NOMO-1 treated with dmso at 0.1 percent for 144 hours (cell line): ENCODE measurements around the gene GOSR2.
"Not testable (repeated sequence)": the region's sequence is repeated elsewhere in the genome, so short reads cannot be mapped to it uniquely, and the experiment has no call there.

Experiments used
- DNase-seq: peaks from one replicate; lab custom pipeline; 2025; ENCODE audit not compliant: unreplicated experiment; lab: John Stamatoyannopoulos, UW

GOSR2 gene

DNA sequence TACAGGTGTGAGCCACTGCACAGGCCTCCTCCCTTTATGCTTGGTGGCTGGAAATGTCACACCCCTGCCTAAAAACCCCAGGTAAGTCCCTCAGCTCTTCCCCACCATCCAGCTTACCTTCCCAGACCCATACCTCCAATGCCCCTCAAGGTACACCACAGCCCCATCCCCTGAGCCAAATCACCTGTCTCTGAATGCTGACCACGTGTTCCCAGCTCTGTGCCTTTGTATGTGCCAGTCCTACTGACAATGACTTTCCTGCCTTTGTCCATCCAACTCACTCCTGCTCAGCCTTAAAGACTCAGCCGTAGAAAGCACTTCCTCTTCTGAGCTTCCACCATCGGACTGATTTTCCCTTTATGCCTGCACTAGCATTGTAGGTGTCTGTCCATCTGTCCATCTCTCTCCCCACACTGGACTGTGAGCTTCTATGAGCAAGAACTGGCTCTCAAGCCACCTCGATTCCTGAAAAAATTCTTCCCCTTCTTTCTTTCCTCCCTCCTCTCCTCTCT, 30.7 kb upstream of the GOSR2 start:
- no peak for DNase-seq

DNA sequence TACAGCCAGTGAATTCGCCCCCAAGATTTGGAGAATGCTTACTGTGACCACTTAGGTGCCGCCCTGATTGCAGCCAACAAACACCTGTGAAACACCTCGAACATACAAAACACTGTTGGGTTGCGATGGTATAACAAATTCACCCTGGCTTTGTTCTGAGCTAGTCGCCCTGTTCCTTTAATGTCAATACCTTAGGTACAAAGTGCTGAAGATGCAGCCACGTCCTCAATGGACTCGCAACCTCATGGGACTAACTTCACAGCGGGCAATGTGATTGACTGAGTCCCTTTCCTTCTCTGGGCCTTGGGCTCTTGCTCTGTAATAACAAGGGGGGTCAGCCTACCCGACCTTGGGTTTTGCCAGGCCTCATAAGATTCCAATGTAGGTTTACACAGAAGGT, 28.9 kb upstream of the GOSR2 start:
- no peak for DNase-seq

DNA sequence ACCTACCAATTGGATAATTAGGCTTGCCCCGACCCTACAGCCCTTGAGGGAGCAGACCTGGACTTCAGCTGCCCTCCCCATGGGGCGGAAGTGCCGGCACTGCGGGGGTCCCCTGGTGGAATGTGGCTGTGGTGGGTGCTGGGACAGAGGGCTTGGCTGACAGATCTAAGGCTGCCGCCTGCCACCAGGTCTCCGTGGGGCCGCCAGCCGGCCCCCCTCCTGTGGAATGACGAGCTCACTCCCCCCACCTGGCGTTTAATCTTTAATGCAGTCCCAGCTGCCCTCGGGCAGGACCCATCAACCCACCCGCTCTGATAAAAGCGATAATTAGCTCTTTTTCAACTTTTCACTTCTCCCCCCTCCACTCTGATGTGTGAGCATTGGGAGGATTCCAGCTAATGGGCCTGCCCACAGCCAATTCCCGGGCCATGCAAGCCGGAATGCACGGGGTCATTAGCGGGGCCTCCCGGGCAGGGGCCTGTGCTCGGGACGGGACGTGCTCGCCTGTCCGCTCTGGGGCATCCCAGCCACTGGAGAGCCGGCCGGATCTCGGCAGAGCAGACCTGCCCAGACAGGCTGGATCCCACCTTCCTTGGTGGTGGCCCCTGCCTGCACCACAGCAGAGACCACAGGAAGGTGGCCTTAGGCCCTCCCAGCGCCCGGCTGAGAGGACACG, 28.3 kb upstream of the GOSR2 start:
- no peak for DNase-seq

DNA sequence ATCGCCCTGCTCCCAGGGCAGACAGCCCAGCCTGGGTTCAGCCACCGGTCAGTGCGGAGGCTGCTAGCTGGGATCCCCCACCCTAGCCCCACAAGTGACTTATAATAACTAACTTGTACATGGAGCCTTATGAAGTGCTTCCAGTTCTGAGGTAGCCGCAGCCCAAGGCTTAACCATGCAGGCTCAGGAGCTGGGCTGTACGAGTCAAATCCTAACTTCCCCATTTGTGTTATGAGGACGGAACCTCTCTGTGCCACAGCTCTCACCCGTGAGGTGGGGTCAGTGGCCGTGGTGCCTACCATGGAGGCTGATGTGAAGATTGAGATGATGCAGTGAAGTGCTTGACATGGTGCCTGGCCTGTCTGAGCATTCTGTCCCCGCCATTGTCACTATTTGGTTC, 27.8 kb upstream of the GOSR2 start:
- DNase-seq, result no peak

DNA sequence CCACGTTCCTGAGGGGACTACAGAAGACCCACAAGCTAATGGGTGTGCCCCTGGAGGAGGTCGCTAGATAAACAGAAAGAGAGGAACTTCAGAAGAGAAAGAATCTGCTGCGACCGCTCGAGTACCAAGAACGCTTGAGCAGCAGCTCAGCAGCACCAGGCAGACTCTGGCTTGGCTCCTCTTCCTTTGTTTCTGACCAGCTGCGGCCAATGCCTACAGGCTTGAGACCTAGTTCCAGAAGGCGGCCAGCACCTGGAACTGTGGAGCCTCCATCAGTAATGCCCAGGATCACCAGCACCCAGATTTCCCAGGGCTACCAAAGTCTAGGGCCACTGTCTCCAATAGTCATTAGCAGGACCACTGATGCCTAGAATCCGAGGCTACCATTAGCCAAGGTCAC, 26.0 kb upstream of the GOSR2 start:
- DNase-seq, result no peak

DNA sequence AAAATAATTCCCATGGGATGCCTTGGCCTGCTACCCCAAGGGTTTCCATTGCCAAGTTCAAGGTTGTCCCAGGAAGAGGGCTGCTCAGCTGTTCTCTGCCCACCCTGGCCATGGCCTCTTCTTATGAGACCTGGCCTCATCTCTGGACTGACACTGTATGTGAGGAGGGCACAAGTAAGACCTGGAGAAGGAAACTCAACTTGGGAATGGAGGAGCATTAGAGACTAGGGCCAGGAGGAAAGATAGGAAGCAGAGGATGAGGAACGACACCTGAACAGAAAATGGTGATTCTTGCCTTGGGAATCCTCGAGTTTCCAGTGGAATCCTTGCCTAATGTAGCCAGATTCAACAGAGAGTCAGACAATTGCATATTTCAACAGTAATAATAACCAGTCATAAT, 24.6 kb upstream of the GOSR2 start:
- DNase-seq, result no peak

DNA sequence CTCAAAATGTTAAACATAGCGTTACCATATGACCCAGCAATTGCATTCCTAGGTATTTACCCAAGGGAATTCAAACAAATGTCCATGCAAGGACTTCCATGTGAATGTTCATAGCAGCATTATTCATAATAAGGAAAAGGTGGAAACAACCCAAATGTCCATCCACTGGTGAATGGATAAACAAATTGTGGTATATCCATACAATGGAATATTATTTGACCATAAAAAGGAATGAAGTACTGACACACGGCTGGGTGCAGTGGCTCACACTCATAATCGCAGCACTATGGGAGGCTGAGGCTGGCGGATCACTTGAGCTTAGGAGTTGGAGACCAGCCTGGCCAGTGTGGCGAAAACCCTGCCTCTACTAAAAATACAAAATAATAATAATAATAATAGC, 24.1 kb upstream of the GOSR2 start:
- no peak for DNase-seq

DNA sequence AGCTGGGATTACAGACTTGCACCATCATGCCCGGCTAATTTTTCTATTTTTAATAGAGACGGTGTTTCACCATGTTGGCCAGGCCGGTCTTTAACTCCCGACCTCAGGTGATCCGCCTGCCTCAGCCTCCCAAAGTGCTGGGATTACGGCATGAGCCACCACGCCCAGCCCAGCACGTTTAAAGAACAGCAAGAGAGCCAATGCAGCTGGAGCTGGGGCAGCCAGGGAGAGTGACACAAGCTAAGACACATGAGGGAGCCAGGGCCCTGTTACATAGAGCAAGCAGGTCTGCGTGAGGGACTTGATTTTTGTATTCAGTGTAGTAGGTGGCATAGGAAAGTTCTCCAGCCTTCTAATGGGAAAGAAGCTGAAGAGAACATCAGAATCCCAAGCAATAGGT, 21.7 kb upstream of the GOSR2 start:
- DNase-seq, result no peak

DNA sequence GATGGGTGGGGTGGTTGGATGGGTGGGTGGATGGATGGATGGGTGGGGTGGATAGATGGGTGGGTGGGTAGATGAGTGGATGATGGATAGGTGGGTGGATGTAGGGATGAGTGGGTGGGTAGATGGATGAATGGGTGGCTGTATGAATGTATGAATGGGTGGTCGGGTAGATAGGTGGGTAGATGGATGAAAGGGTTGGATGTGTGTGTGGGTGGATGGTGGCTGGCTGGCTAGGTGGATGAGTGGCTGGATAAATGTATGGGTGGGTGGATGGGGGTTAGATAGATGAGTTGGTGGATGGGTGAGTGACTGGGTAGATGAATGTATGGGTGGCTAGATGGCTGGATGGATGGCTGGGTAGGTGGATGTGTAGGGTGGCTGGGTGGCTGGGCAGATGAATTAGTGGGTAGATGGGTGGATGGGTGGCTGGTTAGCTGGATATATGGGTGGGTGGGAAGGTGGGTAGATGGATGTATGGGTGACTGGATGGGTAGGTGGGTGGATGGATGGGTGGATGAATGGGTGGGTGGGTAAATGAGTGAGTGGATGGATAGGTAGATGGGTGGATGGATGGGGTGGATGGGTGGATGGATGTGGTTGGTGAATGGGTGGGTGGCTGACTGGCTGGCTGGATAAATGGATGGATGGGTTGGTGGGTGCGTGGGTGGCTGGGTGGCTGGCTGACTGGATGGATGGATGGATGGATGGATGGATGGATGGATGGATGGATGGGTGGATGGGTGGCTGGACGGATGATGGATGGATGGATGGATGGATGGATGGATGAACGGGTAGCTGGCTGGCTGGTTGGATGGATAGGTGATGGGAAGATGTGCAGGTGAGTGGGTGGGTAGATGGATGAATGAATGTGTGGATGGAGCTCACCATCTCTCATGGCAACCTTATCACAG, 18.9 kb upstream of the GOSR2 start:
- no peak for DNase-seq

DNA sequence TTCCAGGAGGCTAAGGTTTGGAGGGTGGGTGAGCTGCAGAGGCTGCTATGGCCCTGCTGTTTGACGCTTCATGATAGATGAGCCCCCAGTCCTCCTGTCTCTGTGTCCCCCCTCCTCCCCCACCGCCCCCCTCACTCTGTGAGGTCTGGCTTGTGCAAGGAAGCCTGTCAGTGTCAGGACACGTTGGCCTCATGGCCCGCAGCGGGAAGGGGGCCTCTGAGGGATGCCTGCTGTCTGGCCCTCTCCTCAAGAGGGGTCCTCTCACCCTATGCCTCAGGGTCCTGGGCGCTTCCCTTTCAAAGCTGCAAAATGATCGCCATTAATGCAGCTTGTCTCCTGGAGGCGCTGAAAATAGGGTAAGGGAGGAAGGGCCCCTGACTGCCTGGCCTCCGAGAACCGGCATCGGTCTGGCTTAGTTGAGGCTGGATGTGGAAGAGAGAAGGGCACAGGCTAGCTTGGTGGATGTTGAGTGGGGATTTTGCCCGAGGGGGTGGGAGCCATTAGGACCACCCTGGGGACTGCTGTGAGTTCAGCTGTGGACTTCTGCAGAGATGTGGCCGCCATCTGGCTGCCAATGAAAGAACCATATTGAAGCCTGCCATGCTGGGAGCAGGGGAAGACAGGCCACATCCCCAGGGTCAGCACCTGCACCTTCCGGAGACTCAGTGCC, 14.8 kb upstream of the GOSR2 start:
- no peak for DNase-seq

DNA sequence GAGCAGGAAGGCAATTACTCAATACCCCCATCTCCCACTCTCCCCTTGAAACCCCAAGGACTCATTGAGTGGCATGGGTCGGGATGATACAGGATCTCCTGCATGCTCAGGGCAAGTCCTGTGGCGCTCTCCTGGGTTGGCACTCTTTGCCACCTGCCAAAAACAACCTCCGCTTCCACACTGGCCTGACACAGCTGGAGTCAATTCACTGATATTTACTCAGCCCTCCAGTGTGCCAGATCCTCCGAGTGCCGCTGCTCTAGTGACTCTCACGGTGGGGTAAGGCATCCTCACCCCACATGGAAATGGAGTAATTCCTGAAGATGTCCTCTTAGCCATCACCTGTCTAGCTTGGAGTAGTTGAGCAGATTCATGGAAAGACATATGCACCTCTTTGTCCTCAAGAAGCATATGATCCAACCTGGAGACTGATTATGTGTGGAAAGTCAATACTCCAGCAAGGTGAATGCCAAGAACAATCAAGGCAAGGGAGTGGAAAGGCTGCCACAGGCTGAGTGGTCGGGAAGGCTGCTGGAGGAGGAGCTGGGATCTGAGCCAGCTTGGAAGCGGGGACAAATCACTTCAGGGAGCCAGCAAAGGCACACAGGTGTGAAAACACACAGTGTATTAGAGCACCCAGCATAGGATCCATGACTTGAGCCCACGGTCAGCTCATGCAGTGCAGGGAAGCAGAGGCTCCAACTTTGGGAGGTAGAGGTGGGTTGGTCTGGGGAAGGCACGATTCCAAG, 12.6 kb upstream of the GOSR2 start:
- no peak for DNase-seq

DNA sequence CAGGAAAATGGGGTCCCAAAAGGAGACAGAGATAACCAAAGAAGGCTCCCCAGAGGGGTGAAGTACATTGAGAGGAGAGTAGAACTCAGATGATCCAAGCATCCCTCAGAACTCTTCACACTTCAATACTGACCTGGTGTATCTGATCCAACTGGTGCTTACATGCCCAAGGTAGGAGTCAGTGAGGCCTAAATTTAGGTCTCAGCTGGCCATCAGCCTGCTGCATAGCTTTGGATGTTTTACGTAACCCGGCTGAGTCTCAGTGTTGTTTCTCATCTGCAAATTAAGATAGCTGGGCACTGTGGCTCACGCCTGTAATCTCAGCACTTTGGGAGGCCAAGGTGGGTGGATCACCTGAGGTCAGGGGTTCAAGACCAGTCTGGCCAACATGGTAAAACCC, 11.6 kb upstream of the GOSR2 start:
- DNase-seq, result no peak

DNA sequence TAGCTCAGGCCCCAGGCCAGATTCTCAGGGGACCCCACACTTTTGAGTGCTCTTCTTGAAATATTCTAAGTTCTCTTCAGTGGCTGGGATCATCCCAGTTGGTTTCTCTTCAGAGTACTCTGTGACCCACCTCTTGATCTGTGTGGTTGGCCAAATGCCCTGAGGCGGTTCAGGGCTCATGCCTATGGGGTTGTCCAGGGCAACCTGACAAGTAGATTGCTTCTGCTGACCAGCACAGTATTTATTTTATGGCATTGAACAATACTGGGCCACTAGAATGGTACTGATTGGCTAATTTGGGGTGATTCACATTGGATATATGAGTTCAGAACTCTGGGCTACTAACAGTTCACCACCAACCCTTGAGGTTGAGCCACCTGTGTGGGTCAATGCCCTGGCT, 7.4 kb upstream of the GOSR2 start:
- no peak for DNase-seq

DNA sequence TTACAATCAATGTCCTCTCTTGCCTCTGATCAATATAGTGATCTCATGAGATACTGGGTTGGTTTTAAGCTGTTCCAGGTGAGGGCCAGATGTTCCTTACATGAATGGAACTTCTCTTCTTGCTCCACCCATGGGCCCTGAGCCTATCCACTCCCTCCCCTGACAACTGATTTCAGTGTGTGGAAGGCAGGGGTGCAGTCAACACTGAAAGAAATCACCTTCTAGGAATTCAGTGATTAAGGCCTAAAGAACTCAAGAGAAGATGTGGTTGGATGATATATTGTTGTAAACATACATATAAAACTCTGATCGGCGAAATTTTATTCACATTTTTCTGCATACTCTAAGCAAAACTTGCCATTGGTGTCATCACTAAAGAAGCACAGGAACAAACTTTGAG, 6.7 kb upstream of the GOSR2 start:
- no peak for DNase-seq

DNA sequence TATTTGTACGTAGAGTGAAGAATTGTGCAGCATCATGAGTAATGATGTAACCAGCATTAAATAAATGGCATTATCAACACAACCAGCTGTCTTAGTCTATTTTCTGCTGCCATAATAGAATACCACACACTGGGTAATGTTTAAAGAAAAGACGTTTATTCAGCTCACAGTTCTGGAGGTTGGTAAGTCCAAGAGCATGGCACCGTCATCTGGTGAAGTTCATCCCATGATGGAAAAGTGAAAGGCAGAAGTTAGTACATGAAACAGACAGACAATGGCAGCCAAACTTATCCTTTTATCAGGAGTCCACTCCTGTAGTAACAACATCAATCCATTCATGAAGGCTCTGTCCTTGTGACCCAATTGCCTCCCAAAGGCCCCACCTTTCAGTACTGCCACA, 6.3 kb upstream of the GOSR2 start:
- no peak for DNase-seq

DNA sequence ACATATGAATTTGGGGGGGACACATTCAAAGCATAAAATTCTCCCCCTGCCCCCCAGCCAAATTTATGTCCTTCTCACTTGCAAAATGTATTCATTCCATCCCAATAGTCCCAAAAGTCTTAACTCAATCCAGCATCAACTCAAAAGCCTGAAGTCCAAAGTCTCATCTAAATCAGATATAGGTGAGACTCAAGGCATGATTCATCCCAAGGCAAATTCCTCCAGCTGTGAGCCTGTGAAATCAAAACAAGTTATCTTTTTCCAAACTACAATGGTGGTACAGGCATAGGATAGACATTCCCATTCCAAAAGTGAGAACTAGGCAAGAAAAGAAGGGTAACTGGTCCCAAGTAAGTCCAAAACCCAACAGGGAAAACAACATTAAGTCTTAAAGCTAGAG, 5.9 kb upstream of the GOSR2 start:
- no peak for DNase-seq

DNA sequence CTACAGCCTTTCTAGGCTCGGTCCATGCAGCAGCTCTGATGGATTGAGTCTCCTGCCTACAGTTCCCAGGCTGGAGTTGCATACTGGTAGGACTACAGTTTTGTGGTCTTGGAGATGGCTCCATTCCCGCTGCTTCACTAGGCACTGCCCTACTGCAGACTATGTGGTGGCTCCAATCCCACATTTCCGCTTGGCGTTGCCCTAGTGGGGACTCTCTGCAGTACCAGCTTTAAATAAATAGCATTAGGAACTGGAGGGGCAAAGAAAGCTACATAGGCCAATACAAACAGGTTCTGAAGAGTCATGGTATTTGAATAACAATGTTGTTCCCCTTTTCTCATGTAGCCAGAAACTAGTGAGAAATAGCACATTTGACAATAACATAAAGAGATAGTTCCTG, 5.4 kb upstream of the GOSR2 start:
- DNase-seq, result no peak

DNA sequence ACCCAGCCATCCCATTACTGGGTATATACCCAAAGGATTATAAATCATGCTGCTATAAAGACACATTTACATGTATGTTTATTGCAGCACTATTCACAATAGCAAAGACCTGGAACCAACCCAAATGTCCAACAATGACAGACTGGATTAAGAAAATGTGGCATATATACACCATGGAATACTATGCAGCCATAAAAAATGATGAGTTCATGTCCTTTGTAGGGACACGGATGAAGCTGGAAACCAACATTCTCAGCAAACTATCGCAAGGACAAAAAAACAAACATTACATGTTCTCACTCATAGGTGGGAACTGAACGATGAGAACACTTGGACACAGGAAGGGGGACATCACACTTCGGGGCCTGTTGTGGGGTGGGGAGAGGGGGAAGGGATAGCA, 998 bp upstream of the GOSR2 start:
- DNase-seq, result not testable (repeated sequence)

DNA sequence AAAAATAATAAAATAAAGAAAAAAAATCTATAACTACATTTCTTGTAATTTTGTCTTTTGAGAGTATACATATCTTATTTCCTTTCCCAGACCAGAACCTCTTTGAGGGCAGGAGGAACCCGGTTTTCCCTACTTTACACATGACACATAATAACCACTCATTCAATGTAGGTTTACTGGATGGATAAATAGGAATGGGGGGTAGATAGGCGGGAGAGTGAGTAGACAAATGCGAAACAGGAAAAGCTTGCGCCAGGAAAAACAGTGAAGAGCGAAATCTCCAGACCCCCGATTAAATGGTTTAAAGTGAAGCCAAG, 515 bp upstream of the GOSR2 start:
- no peak for DNase-seq

DNA sequence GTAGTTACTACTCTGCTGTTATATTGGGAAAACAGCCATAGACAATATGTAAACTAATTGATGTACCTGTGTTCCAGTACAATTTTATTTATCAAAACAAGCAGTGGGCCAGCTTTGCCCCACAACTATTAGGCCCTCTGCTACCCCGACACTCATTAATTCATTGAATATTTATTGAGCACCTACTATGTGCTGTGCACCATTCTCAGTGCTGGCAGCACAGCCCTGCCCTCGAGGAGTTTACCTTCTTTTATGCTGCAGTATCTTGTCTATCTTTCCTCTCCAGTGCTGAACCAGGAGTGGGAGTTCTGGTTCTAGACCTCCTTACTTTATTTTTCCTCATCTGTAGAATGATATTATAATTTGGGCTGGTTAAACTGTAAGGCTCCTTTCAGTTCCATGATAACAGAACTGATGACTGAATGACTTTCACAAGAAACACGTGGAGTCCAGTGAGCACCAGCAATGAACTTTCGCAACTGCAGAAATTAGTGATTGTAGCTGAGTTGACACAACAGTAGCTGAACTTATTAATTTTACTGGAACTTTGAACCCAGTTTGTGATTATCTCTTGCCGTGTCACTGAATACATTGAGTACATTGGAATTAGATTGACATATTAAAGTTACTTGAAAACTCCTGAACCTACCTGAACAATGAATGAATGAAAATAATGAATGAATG, 2.4 kb downstream of the GOSR2 start:
- DNase-seq, result no peak
